Stimulated activated CD4-positive, alpha-beta T cell treated with anti-CD3 and anti-CD28 coated beads, TNF-alpha, amount 100 ng/mL, for 4 hours (primary cell): ENCODE measurements around the gene RPP25L.
A peak's percentile ranks its signal among the peaks of the same experiment; 100 is the strongest.

Experiments
- DNase-seq, 3 experiments: peaks; one replicate each; pipeline ENCODE4 v3.0.0-alpha.2; 2020; ENCODE audit warnings: low read depth in 3 of 3

The RPP25L gene

DNA sequence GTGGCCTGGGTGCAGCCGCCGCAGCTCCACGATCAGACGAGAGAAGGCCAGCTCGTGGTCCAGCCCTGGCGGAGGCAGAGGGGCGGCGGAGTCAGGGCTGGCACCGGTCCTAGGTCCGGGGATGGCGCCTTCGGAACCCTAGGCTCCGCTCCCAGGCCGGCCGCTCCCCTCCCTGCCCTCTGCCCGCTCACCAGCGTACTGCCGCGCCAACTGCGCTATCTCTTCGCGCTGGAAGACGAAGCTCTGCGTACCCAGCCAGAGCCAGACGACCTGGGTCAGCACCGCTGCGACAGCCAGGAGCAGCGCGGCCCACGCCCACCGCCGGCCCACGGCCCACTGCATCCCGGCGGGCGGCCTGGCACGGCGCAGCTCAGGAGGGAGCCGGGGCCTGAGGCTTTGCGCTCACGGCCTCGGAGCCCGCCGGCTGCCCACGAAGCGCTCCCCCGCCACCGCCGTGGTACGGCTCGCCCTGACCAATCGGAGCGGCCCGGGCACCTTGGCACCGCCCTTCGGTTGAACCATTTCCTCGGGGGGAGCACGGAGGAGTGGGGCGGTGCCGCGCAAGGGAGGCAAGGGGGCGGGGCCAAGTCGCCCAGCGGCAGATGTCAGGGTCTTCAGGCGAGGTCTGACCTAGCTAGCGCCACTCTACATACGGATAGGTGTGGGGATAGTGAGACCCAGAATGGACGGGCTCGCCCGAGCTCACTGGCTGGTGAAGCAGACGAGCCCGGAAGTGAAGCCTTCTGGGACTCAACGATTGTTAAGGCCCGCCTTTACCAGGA is 25.6 kb upstream of the RPP25L start, which contains the start of gene SIGMAR1:
SIGMAR1 (minus strand) TSS at position 432 of the 782 bp plus-strand sequence; CDS start at position 342, 90 bp downstream.
- DNase-seq: peak; percentile 89 to 94 (median 92)

- DNase-seq: no peak
These were observed 25.0 kb upstream of the RPP25L start for GRCh38 chr9:34636791-34637355.

GRCh38 chr9:34635556-34635955 is 23.7 kb upstream of the RPP25L start:
- DNase-seq: no peak

- DNase-seq: no peak
These were observed 22.8 kb upstream of the RPP25L start for GRCh38 chr9:34634551-34635248.

DNA sequence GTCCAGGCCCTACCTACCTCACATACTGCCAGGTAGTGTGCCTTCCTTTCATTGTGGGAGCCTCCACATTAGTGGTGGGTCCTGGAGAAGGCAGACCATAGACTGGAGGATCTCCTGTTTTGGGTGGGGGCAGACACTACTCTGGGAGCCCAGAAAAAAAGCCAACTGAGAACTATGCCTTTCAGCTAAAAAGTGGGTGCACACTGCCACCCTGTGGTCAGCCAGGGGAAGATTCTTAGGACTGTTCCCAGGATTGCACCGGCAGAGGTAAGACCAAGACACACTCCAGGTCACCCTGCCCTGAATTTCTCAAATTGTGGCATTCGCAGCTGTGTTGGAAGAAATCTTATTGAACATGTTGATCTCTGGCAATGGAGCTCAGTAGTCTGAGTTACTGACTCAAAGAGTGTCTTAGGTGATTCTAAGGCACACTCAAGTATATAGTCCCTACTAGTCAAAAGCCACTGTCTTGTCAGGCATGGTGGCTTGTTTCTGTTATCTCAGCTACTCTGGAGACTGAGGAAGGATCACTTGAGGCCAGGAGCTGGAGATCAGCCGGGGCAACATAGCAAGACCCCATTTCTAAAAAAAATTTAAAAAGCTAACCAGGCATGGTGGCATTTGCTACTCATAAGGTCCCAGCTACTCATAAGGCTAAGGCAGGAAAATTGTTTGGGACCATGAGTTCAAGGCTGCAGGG is 22.1 kb upstream of the RPP25L start:
- DNase-seq: peak in 2 of 3 experiments; percentile 52 to 56

DNA sequence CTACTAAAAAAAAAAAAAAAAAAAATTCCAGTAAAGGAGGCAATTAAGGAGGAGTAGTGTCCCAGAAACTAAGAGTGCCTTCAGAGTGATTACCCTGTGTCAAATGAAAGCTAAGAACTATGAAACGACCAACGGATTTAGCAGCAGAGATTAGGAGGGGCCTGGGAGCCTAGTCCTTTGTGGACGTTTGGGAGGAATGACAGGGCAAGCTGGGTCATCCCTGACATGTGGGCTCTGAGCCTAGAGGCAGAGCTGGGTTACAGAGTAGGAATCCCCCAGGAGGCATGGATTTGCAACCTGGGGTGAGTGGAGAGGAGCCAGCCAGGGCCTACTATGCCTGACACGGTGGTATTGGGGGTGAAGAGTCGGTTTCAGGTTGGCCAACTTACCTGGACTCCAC is 21.3 kb upstream of the RPP25L start:
- no peak for DNase-seq

DNA sequence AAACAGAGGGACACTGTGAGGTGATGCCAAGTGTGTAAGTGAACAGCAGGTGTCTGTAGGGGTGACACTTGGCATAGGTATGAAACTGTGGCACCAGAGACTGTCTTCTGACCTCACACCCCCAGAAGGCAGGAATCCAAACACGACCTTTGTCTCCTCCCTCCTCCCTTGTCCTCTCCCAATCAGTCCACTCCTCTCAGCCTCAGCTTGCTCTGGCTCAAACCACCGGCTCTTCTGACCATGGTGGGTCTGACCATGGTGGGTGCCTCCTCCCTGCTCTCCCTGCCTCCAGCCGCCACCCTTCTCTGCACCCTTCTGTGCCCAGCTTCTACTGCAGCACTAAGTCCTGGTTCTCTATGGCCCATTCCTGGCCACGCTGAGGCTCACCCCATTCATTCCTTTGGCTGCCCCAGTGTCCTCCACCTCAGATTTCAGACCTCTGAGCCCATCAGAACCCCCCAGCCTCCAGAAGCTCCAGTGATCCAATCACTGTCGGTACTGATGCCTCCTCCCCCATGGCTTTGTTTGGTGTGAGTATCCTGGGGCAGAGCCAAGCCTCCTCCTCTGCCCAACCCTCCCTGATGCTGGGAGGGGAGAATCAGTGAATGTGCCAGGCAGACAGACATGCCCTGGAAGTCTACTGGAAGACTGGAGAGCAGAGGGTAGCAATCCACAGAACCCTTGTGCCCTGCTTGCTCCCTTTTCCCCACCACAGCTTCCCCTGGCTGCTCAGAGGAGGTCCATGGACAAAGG is 18.7 kb upstream of the RPP25L start:
- DNase-seq: no peak

- DNase-seq: no peak
These were observed 17.6 kb upstream of the RPP25L start for GRCh38 chr9:34629491-34629808.

DNA sequence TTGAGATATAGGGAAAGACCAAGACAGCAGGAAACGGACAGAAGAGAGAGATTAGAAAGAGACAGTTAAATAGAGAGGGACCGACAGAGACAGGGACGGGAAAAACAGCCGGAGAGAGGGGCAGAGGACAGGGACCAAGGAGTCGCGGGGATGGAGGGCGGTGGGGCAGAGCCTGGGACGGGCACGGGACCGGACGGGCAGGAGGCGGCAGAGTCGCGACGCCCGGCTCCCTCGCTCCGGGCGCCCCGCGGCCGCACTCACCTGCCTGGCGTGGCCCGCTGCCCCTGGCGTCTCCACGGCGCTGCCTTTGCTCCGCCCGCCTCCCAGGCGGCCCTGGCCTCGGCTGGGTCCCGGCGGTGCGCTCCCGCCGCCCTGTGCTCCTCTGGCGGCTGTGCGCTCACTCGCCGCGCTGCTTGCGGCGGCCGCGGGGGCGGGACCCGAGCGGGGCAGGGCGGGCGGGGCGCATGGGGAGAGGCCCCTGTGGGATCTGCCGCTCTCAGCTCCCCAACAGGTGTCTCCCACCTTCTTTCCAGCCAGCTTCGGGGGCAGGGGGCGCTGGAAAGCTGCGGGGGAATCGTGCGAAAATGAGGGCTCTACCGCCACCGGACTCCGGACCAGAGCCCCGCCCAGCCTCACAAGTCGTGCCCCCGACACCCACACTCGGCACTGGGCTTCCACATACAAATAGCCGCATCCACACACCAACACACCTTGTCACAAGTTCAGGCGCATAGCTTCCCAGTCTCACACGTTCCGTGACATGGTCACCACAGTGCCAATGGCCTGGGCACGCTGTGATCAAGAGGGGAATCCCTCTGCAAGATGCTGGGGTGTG is 17.0 kb upstream of the RPP25L start, which contains the start of gene ARID3C:
ARID3C (minus strand) TSS at position 411 of the 835 bp plus-strand sequence. CDS start 1,052 bp downstream, outside the sequence.
- DNase-seq: no peak

- DNase-seq: no peak
These were observed 16.1 kb upstream of the RPP25L start for GRCh38 chr9:34627716-34628655.

- no peak for DNase-seq
These were observed 13.2 kb upstream of the RPP25L start for GRCh38 chr9:34625186-34625486.

GRCh38 chr9:34624475-34625185 is 12.7 kb upstream of the RPP25L start:
- DNase-seq: no peak

- DNase-seq: no peak
These were observed 11.7 kb upstream of the RPP25L start for GRCh38 chr9:34623374-34624235.

GRCh38 chr9:34620061-34620994 is 8.4 kb upstream of the RPP25L start, which contains the start of gene DCTN3:
DCTN3 (minus strand) TSS chr9:34620495; CDS start chr9:34620464, 31 bp downstream.
- DNase-seq: peak; percentile 64 to 83 (median 80)

- no peak for DNase-seq
These were observed 3.2 kb upstream of the RPP25L start for GRCh38 chr9:34615132-34615531.

DNA sequence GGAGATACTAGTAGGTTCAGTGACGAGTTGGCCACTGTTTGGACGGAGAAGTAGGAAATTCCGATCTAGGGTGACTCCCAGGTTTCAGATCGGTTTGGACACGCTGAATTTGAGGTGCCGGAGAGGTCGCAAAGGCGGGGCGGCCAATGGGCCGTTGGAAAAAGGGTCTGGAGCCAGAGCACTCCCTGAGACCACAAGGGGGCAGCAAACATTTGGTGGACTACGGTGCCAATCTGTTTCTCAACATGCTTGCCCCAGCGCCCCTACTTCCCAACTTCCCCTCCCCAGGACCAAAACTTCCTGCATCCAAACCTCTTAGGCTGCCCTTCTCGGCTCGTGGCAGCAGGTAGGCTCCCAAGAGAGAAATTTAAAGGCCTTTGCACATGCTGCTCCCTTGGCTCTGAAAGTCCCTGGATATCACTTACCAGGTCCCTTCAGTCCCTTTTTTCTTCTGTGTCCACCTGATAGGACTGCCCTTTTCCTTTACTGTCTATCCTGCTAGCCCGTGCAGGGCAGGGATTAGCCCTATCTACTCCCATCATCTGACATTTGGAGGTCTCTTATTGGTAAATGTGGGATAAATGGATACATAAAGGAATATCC is 992 bp upstream of the RPP25L start:
- DNase-seq: peak in 1 of 3 experiments; percentile 48
